ENCODE data around the gene HAP1. TPM values are rescaled to one million over a fixed set of nuclear protein-coding genes. Genes with fewer than 3 reads are reported as not detected.

HAP1 gene
- total RNA-seq, 1 experiment from 2014 or later: 2.5 TPM

- Histone ChIP-seq H3K18ac (ENCODE audit: insufficient read length, low read depth, low read length) (no peak overlapping the region), H2BK5ac (ENCODE audit: insufficient read length, low read length) (no peak overlapping the region), H2AK5ac (ENCODE audit: insufficient read length, low read length) (no peak overlapping the region), H2BK120ac (ENCODE audit: low read depth, low read length, poor library complexity, severe bottlenecking) (no peak overlapping the region), H3K9me3 (ENCODE audit: control insufficient read depth, low read depth, low read length) (no peaks in the 10 kb centered on the region), H3K4ac (ENCODE audit: low read depth, low read length) (no peak overlapping the region), H3K79me2 (ENCODE audit: insufficient read depth, low read length) (no peaks in the 10 kb centered on the region), H3K79me1 (ENCODE audit: insufficient read depth, low read depth, low read length, poor library complexity, severe bottlenecking) (no peaks in the 10 kb centered on the region), H3K23me2 (ENCODE audit: insufficient read length, low read depth, low read length, poor library complexity, severe bottlenecking) (no peaks in the 10 kb centered on the region), H3K56ac (ENCODE audit: insufficient read length, low read depth, low read length) (no peak overlapping the region), H2AFZ (ENCODE audit: low read length) (no peak overlapping the region), H3K4me2 (ENCODE audit: insufficient read depth, insufficient read length, low read length) (no peak overlapping the region), H4K8ac (replicated peaks; ENCODE audit: insufficient read length, low read depth, low read length) (no peak overlapping the region), H2BK15ac (ENCODE audit: low read depth, low read length) (no peak overlapping the region), H3K14ac (ENCODE audit: insufficient read depth, low read length) (no peak overlapping the region), H4K91ac (ENCODE audit: insufficient read length, low read depth, low read length) (no peak overlapping the region), H3K4me1 (ENCODE audit: insufficient read depth, low read length) (no peaks in the 10 kb centered on the region), H3K23ac (ENCODE audit: insufficient read length, low read depth, low read length) (no peak overlapping the region), H4K20me1 (ENCODE audit: control insufficient read depth, insufficient read depth, insufficient read length) (no peaks in the 10 kb centered on the region), H3T11ph (ENCODE audit: low read length) (no peak overlapping the region), H3K9ac (ENCODE audit: extremely low read depth, insufficient read length, low read length) (no peak overlapping the region), H2BK12ac (ENCODE audit: insufficient read length, low read depth, low read length) (no peak overlapping the region), H3K27me3 (ENCODE audit: insufficient read depth, low read length) (peaks cover 41% of the 10 kb centered on the region; the same call in 1 of the 2 replicates), H2BK20ac (ENCODE audit: low read depth, low read length, poor library complexity, severe bottlenecking) (no peak overlapping the region), H3K27ac (ENCODE audit: insufficient read length, low read depth, low read length) (no peak overlapping the region), H4K5ac (ENCODE audit: insufficient read length, low read depth, low read length) (no peak overlapping the region)
- Mint-ChIP-seq H3K4me1 (peaks cover 10 to 12% of the 10 kb centered on the region in 2 experiments), H3K9me3 (peaks cover 12 to 14% of the 10 kb centered on the region in 2 experiments), H3K27me3 (ENCODE audit: low read depth) (peaks cover 99% of the 10 kb centered on the region), H3K36me3 (ENCODE audit: insufficient read depth in 1 of 3, low read depth in 3 of 3) (peaks cover 0 to 6% (median 4%) of the 10 kb centered on the region in 3 experiments; a peak in 3 of 7 replicates), H3K27ac (no peak overlapping the region), H3K4me3 (no peak overlapping the region)
- no peak for DNase-seq
- no CpG with 5 or more reads among the region's 8 CpGs for WGBS (ENCODE audit: extremely low coverage, insufficient read length, low lambda C conversion rate)
- TF ChIP-seq CTCF (conservative IDR thresholded peaks at IDR 0.05): no peak
These were observed 23.9 kb downstream of the HAP1 start for GRCh38 chr17:41710472-41711090.
